Endothelial cell of umbilical vein (primary cell): ENCODE measurements around the gene COPS2.

ENCODE experiments used
- EZH2 ChIP-seq: IDR thresholded peaks from 2 replicates; pipeline ENCODE4 v1.6.1; 2012; ENCODE audit warnings: borderline replicate concordance, low read depth, mild to moderate bottlenecking, moderate library complexity, low read length, inconsistent platforms; ENCODE audit not compliant: severe bottlenecking
- FOS ChIP-seq: IDR thresholded peaks from 2 replicates; pipeline ENCODE4 v1.6.1; 2011; ENCODE audit warnings: mild to moderate bottlenecking, low read length, moderate library complexity, borderline replicate concordance; ENCODE audit not compliant: insufficient read depth
- GATA2 ChIP-seq: IDR thresholded peaks from 2 replicates; pipeline ENCODE4 v1.7.0; 2011; ENCODE audit warnings: low read depth, mild to moderate bottlenecking, moderate library complexity, mixed read lengths, low read length; ENCODE audit not compliant: insufficient read length, insufficient read depth
- MYC ChIP-seq: IDR thresholded peaks from one replicate; pipeline ENCODE4 v1.6.1; 2011; ENCODE audit warnings: mild to moderate bottlenecking, low read depth, low read length
- POLR2A ChIP-seq: IDR thresholded peaks from 2 replicates; pipeline ENCODE4 v1.6.1; 2012; ENCODE audit warnings: low read depth, mild to moderate bottlenecking, control low read depth, low read length
- POLR2AphosphoS5 ChIP-seq: IDR thresholded peaks from 2 replicates; pipeline ENCODE4 v1.6.1; 2012; ENCODE audit warnings: low read depth, mild to moderate bottlenecking, control low read depth, low read length, moderate library complexity; ENCODE audit not compliant: insufficient read depth
- TF ChIP-seq, protein P1 (sequence below), 2 donors: IDR thresholded peaks; 1 replicate in 1 of 2; 2 replicates in 1 of 2; pipeline ENCODE4 v1.5.1; 2011; ENCODE audit warnings: low read length in 2 of 2, mild to moderate bottlenecking in 2 of 2, moderate library complexity in 2 of 2, control low read depth in 1 of 2, inconsistent platforms in 1 of 2, low read depth in 1 of 2; ENCODE audit not compliant: insufficient read depth in 1 of 2; ENCODE audit errors: extremely low read depth in 1 of 2
- TF ChIP-seq, protein P2 (sequence below): IDR thresholded peaks from 2 replicates; pipeline ENCODE4 v1.6.1; 2011; ENCODE audit not compliant: insufficient read depth, insufficient read length

DNA sequence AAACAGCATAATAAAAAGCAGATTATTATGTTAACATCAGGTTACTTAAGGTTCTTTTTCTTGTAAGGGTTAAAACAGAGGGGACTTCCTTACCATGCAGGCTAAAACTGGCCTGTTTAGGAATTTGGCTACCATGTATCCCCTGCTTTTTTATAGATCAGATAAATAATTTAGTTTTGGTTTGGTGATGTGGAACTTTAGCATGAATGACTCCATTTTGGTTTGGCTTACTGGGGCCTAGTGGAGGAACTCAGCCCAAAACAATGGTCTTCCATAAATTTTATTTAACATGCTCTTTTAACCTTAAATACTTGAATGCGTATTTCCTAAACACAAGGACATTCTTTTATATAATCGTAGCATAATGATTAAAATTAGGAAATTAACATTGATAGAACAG, 33.5 kb upstream of the COPS2 start:
- no peak for TF ChIP-seq MYC
- TF ChIP-seq, protein P1, sequence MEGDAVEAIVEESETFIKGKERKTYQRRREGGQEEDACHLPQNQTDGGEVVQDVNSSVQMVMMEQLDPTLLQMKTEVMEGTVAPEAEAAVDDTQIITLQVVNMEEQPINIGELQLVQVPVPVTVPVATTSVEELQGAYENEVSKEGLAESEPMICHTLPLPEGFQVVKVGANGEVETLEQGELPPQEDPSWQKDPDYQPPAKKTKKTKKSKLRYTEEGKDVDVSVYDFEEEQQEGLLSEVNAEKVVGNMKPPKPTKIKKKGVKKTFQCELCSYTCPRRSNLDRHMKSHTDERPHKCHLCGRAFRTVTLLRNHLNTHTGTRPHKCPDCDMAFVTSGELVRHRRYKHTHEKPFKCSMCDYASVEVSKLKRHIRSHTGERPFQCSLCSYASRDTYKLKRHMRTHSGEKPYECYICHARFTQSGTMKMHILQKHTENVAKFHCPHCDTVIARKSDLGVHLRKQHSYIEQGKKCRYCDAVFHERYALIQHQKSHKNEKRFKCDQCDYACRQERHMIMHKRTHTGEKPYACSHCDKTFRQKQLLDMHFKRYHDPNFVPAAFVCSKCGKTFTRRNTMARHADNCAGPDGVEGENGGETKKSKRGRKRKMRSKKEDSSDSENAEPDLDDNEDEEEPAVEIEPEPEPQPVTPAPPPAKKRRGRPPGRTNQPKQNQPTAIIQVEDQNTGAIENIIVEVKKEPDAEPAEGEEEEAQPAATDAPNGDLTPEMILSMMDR (IDR thresholded peaks at IDR 0.05; ENCODE audit: extremely low read depth in 1 of 2, insufficient read depth in 1 of 2, low read depth in 1 of 2, low read length in 2 of 2), result no peak
- no peak for TF ChIP-seq GATA2
- TF ChIP-seq POLR2A, result no peak
- TF ChIP-seq EZH2, result no peak
- TF ChIP-seq, protein P2, sequence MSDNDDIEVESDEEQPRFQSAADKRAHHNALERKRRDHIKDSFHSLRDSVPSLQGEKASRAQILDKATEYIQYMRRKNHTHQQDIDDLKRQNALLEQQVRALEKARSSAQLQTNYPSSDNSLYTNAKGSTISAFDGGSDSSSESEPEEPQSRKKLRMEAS, result no peak
- no peak for TF ChIP-seq POLR2AphosphoS5
- no peak for TF ChIP-seq FOS
